ENCODE results near the gene EXOC6B.

DNA sequence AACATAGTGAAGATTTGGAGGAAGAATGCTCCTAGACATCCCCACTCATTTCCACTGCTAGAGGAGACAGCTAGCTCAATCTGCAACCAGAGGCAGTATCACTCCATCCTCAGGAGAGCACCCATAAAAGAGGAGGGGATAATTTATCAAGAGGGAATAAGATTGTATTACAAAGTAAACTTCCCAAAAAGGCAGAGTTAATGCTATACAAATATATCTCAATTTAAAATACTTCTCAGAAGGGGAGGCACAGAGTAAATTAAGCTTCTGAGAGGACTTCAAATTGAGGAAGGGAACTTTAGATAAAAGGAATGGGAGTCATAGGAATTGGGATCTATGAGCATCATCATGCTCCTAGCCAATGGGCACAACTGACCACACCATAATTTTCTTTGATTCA lies 29.1 kb downstream of the EXOC6B start:
- TF ChIP-seq POLR2A (IDR thresholded peaks at IDR 0.05): no peak
- TF ChIP-seq, protein P1, sequence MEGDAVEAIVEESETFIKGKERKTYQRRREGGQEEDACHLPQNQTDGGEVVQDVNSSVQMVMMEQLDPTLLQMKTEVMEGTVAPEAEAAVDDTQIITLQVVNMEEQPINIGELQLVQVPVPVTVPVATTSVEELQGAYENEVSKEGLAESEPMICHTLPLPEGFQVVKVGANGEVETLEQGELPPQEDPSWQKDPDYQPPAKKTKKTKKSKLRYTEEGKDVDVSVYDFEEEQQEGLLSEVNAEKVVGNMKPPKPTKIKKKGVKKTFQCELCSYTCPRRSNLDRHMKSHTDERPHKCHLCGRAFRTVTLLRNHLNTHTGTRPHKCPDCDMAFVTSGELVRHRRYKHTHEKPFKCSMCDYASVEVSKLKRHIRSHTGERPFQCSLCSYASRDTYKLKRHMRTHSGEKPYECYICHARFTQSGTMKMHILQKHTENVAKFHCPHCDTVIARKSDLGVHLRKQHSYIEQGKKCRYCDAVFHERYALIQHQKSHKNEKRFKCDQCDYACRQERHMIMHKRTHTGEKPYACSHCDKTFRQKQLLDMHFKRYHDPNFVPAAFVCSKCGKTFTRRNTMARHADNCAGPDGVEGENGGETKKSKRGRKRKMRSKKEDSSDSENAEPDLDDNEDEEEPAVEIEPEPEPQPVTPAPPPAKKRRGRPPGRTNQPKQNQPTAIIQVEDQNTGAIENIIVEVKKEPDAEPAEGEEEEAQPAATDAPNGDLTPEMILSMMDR (IDR thresholded peaks at IDR 0.05): no peak
